ENCODE results near the gene POLK.
"Not testable (repeated sequence)": the region's sequence is repeated elsewhere in the genome, so short reads cannot be mapped to it uniquely, and the experiment has no call there.

POLK gene

DNA sequence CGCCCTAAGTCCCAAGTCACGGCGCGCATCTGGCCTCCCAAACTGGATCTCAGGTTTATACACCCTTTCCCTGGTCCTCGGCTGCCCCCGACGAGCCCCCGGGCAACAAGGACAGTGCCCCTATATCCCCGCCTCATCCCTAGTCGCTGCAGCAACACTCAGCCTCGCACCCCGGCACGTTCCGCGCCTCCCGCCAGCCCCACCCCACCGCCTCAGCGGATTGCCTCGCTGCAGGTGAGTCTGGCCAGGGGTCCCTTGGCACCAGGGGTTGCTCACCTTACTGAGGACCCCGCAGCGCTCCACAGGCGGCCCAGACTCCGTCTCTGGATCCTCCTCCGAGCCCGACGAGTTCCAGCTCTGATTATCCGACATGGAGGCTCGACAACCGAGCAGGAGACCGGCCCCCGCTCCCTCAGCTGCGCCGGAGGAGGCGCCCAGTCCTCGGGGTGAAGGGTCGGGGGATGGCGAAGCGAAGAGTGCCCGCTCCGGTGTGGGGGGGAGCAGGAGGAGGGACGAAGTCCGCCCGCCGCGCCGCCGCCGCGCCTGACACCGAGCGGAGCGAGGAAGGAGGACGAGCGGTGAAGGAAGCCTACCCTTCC is 756 bp upstream of the POLK start:
- FAIRE-seq = no peak

- no peak for FAIRE-seq
Observed at GRCh38 chr5:75512383-75513074, 838 bp downstream of the POLK start.

GRCh38 chr5:75513841-75514240 is 2.1 kb downstream of the POLK start:
- FAIRE-seq = peak; percentile 9

GRCh38 chr5:75514323-75514722 is 2.6 kb downstream of the POLK start:
- FAIRE-seq = no peak

DNA sequence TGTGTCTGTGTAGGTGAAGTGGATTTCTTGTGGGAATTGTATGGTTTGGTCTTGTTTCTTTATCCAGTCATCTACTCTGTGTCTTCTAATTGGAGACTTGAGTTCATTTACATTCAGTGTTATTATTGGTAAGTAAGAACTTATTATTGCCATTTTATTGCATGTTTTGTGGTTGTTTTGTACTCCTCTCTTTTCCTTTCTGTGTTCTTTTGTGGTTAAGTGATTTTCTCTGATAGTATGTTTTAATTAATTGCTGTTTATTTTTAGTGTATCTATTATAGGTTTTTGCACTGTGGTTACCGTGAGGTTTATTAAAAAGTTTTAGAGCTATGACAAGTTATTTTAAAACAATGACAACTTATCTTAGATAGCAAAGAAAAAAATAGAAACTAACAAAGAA is 8.1 kb downstream of the POLK start:
- FAIRE-seq = no peak

- FAIRE-seq = no peak
Observed at GRCh38 chr5:75521195-75521594, 9.5 kb downstream of the POLK start.

GRCh38 chr5:75522025-75522424 is 10.3 kb downstream of the POLK start:
- FAIRE-seq = no peak

DNA sequence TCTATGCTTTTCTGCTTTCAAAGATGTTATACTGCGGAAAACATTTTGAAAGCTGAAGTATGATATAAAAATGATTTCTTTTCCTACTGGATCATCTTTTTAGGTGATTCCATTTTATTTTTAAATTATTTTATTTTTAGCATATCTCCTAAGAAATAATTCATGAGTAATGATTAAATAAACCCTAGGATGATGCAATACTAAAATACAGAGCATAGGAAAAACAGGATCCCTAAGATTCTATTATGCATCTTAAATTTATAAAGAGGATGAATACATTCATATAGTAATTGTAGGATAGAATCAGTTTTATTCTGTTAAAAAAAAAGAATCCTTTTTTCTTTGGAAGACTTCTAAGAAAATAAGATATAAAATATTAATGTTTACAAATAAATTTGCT is 10.9 kb downstream of the POLK start:
- FAIRE-seq = no peak

DNA sequence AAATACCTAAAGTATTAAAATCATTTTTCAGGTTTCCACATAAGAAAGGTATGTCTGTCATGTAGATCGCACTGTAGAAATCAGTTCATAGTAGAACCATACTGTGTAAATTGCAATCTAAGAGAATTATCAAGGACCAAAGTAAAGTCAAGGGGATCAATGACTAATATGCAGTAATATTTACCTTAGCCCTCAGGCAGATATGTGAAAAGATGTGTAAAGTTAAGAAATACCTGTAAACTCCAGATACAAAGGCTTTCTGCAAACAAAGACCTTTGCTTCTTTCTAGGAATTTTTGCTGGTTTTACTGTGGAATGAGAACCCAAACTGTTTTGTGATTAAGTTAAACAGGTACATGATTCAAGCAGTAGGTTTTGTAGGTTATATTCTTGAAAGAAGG is 11.6 kb downstream of the POLK start:
- FAIRE-seq = no peak

- no peak for FAIRE-seq
Observed at GRCh38 chr5:75524071-75524470, 12.4 kb downstream of the POLK start.

GRCh38 chr5:75524591-75524990 is 12.9 kb downstream of the POLK start:
- no peak for FAIRE-seq

DNA sequence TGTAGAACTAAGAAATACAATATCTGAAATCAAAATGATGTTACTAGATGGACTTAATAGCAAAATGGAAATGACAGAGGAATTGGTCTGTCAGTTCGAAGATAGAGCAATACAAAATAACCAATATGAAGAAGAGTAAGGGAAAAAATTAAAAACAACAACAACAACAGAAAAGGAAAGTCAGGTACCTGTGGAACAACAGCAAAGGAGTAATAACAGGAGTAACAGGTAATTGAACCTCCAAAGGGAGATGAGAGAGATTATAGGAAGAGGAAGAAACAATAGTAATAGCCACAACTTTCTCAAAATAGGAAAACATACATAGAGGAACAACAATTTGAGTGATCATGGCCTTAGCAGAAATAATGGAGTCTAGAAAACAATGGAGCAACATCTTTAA is 13.7 kb downstream of the POLK start:
- no peak for FAIRE-seq

- FAIRE-seq = peak; percentile 43
Observed at GRCh38 chr5:75526070-75526469, 14.4 kb downstream of the POLK start.

DNA sequence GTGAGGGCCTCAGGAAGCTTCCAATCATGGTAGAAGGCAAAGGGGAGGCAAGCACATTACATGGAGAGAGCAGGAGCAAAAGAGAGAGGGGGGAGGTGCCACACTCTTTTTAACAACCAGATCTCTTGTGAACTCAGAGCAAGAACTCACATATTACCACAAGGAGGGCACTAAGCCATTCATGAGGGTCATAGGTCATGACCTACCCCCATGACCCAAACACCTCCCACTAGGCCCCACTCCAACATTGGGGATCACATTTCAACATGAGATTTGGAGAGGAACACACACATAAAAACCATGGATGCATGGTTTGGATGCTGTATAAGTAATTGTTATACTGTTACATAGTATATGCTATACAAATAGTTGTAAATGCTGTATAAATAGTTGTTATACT is 17.5 kb downstream of the POLK start:
- FAIRE-seq = no peak

- FAIRE-seq = no peak
Observed at GRCh38 chr5:75532190-75532589, 20.5 kb downstream of the POLK start.

DNA sequence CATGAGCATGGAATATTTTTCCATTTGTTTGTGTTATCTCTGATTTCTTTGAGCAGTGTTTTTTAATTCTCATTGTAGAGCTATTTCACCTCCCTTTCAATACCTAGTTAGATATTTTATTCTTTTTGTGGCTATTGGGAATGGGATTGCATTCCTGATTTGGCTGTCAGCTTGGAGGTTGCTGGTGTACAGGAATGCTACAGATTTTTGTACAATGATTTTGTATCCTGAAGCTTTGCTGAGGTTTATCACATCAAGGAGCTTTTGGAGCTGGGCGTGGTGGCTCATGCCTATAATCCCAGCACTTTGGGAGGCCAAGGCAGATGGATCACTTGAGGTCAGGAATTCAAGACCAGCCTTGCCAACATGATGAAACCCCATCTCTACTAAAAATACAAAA is 22.0 kb downstream of the POLK start:
- FAIRE-seq = not testable (repeated sequence)

- peak; percentile 38 for FAIRE-seq
Observed at GRCh38 chr5:75534734-75535133, 23.0 kb downstream of the POLK start.

DNA sequence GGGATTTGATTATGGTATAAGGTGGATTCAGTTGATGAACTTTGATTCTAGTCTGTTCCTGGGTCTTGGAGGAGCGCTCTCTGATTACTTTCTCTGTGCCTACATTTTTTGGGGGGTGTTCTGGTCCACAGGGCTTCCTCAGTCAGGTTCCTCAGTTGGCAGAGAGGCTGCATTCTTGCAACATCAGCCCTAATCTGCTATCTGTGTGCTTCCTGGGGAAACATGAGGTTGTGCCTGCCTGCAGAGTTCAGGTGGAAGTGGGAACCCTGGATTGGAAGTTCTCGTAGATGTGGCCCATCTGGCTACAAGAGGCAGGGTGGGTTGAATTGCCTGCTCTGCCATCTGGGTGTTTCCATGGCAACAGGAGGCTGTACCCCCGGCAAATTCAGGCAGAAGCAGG is 24.5 kb downstream of the POLK start:
- FAIRE-seq = no peak

GRCh38 chr5:75536694-75537360 is 25.1 kb downstream of the POLK start:
- no peak for FAIRE-seq

DNA sequence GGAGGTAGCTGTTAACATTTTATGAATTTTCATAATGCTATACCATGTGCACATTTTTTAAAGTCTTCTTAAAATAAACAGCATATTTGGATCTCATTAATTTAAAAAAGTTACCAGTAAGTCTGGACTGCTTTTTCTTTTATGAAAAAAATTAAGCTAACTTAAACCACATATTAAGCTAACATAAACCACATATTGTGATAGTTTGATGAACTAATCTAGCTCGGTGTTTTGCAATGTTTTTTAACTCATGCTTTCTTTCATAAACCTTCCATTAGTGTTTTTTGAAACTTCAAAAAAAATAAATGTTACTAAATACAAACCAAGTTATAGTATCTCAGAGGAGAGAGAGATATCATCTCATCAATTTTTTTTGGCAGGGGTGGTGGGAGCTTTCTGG is 26.5 kb downstream of the POLK start:
- peak; percentile 81 for FAIRE-seq

DNA sequence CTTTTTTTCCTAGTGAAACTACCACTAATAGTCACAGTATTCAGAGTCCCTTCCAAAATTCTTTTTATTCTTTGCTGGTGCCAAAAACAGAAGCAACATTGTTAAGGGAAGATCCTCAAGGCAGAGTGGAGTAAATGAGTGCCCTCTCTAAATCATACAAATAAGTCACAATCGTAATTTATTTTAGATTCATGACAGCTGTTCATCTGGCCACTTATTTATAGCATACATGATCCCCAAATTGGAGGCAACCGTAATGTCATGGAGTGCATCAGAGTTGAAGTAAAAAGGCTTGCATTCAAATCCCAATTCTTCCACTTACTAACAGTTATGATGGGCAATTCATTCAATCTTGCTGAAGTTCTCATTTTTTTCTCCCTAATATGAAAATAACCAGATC is 33.4 kb downstream of the POLK start:
- no peak for FAIRE-seq

DNA sequence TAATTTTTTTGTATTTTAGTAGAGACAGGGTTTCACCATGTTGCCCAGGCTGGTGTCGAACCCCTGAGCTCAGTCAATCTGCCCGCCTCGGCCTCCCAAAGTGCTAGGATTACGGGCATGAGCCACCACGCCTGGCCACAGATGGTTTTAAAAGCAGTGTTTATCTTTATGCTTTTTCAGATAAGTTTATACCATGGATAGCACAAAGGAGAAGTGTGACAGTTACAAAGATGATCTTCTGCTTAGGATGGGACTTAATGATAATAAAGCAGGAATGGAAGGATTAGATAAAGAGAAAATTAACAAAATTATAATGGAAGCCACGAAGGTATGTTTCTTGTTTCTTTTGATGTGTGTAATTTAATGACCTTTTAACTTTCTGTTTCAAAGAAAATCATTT is 35.1 kb downstream of the POLK start:
- no peak for FAIRE-seq

DNA sequence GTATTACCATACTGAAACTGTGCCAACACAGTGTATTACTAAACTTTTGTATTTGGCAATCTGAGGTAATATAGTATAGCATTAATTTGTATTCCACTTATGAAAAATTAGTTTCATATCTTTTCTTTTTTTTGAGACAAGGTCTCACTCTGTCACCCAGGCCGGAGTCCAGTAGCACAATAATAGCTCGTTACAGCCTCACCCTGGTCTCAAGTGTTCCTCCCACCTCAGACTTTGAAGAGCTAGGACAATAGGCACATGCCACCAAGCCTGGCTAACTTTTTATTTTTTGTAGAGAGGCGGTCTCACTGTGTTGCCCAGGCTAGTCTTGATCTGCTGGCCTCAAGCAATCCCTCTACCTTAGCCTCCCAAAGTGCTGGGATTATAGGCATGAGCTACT is 36.1 kb downstream of the POLK start:
- no peak for FAIRE-seq

GRCh38 chr5:75550597-75550996 is 38.9 kb downstream of the POLK start:
- no peak for FAIRE-seq

- no peak for FAIRE-seq
Observed at GRCh38 chr5:75551471-75551870, 39.8 kb downstream of the POLK start.
